Activated CD8-positive, alpha-beta memory T cell treated with anti-CD3 and anti-CD28 coated beads for 48 hours (primary cell): Measurements from ENCODE around the gene RAD23A.
A peak's percentile ranks its signal among the peaks of the same experiment; 100 is the strongest.
"Not testable (repeated sequence)": the region's sequence is repeated elsewhere in the genome, so short reads cannot be mapped to it uniquely, and the experiment has no call there.

ENCODE experiments used
- DNase-seq, 3 experiments: peaks; one replicate each; pipeline ENCODE4 v3.0.0-alpha.2; 2020; ENCODE audit warnings: low read depth in 2 of 3, low spot score in 2 of 3

Gene RAD23A

DNA sequence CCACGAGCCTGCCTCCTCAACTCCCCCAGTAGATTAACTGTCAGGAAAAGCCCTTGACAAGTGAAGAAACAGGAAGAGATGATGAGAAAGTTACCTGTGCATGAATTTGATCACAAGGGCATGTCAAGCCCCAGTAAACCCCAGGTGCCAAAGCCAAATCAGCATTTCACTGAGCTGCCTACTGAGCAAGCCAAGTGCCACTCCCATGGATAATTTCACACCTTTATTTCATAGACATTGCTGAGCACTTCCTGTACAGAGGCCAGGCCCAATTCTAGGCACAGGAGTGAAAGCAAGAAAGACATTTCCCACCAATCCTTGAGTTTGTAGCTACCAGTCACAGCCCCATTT, 8.9 kb downstream of the RAD23A start:
- DNase-seq = no peak

DNA sequence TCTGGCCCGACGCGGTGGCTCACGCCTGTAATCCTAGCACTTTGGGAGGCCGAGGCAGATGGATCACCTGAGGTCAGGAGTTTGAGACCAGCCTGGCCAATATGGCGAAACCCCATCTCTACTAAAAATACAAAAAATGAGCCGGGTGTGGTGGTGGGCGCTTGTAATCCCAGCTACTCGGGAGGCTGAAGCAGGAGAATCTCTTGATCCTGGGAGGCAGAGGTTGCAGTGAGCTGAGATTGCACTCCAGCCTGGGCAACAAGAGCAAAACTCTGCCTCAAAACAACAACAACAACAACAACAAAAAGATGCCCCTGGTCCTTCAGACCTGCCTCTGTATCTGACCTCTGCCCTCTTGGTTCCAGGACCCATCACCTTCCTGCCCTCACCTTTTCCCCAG, 9.9 kb downstream of the RAD23A start:
- DNase-seq = not testable (repeated sequence)

DNA sequence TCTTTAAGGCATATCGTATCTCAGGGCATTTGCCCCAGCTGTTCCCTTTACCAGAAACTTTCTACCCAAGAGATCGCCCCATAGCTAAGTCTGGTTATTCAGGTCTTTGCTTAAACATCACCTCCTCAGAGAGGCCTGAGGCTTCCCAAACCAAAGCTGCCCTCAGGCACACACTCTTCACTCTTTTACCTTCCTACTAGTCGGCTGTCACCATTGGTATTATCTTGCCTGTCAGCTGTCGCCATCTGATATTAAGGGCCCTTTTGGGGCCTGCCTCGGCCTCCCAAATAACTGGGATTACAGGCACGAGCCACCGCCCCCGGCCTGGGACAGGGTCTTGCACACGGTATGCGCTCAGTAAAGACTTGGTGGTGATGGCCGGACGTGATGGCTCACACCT, 10.3 kb downstream of the RAD23A start:
- DNase-seq = no peak

DNA sequence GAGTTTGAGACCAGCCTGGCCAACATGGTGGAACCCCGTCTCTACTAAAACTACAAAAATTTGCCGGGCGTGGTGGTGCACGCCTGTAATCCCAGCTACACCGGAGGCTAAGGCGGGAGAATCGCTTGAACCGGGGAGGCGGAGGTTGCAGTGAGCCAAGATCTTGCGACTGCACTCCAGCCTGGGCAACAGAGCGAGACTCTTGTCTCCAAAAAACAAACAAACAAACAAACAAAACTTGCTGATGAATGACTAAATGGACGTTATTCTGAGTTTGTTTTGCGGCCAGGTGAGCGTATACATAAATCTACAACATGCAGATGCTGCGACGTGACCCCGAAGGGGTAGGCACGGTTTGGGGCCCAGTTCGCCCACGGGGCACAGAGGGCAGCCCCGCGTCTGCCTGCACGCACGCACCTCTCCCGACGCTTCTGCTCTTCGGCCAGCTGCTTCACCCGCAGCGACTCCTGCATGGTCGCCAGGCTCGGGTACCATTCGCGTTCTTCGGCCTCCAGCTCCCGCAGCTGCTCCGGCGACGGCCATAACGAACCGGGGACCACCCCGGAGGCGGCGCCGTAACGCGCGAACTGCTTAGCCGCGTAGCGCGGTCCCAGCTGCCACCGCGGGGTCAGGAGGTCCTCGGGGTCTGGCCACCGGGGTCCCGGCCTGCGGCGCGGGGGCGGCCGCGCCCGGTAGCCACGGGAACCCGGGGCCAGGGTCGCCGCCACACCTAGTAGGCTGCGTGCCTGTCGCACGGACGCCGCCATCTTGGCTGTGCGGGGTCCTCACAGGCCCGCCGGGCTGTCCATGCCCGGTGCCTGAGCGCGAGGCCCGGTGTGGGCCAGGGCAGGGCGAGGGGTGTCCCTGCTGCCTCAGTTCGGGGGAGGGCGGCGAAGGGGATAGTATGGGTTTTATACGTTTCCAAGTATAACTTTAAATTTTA, 11.1 kb downstream of the RAD23A start, which contains the start of gene GADD45GIP1:
Gene GADD45GIP1 (minus strand): TSS at position 778 of the 943 bp plus-strand sequence. CDS start 11 bp downstream, at position 767.
- DNase-seq = peak in 2 of 3 experiments; percentile 67 to 69

DNA sequence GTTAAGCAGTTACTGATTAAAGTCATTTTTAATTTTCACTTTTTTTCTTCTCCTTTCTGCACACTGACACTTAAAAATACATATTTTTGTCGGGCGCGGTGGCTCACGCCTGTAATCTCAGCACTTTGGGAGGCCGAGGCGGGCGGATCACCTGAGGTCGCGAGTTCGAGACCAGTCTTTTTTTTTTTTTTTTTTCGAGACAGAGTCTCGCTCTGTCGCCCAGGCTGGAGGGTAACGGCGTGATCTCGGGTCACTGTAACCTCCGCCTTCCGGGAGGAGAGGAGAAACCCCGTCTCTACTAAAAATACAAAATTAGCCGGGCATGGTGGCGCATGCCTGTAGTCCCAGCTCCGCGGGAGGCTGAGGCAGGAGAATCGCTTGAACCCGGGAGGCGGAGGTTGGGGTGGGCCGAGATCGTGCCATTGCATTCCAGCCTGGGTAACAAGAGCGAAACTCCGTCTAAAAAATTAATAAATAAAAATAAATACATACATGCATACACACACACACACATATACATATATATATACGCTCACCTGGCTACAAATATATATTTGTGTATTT, 11.8 kb downstream of the RAD23A start:
- DNase-seq = not testable (repeated sequence)

DNA sequence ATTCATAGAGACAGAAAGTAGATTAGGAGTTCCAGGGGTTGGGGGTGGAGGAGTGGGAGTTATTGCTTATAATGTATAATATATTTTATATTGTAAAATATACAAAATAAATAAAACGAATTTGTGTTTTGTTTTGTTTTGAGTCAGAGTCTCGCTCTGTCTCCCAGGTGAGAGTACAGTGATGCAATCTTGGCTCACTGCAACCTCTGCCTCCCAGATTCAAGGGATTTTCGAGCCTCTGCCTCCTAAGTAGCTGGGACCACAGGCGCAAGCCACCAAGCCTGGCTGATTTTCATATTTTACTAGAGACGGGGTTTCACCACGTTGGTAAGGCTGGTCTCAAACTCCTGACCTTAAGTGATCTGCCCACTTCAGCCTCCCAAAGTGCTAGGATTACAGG, 13.8 kb downstream of the RAD23A start:
- DNase-seq = no peak

DNA sequence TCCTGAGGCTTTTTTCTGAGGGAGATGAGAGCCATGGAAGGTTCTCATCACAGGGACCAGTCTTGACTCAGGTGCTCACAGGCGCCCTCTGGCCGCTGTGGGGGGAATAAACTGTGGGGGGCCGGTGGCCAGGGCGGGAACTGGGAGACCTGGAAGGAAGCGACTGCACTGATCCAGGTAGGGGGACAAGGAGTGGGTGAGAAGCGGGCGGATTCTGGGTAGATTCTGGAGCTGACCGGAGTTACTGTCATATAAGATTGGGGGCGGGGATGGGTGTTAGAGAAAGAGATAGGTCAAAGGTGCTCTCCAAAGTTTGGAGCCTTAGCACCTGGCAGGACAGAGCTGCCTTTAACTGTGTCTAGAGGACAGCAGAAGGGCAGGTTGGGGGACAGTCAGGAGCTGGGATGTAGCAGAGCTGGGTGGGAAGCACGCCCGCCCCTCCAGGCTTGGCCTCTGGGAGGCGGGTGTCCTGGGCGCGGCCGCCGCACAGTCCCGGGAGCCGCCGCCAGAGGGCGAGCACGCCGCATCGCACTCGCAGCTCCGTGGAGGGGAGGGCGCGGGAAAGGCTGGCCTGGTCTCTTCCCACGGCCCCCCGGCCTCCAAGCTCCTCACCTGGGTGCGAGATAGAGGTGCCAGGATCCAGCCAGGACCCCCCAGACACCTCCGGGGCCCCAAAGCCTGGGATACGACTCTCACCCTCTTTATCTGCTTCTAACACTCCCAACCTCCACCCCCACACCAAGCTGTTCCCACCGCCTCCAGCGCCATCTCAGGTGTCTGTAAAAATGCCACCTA, 19.6 kb downstream of the RAD23A start:
- peak; percentile 69 to 83 (median 71) for DNase-seq

DNA sequence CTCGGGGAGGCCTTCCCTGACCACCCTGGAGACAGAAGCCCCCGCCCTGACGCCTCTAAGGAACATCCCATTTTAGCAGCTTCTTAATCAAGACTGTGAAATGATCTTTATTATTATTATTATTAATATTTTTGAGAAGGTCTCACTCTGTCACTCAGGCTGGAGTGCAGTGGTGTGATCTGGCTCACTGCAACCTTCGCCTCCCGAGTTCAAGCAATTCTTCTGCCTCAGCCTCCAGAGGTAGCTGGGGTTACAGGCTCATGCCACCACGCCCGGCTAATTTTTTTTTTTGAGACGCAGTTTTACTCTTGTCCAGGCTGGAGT, 20.1 kb downstream of the RAD23A start:
- no peak for DNase-seq

DNA sequence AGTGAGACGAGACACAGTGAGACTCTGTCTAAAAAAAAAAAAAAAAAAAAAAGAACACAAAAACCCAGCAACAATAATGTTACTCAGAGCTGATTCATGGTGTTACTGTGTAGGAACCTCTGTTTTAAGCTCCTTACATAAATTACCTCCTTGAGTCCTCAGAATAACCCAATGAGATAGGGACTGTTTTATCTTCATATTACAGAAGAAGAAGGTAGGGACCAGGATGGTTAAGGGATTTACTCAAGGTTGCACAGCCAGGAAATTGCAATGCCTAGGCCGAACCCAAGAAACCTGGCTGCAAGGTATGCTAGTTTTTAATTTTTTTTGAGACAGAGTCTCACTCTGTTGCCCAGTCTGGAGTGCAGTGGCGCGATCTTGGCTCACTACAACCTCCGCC, 22.2 kb downstream of the RAD23A start:
- DNase-seq = no peak

DNA sequence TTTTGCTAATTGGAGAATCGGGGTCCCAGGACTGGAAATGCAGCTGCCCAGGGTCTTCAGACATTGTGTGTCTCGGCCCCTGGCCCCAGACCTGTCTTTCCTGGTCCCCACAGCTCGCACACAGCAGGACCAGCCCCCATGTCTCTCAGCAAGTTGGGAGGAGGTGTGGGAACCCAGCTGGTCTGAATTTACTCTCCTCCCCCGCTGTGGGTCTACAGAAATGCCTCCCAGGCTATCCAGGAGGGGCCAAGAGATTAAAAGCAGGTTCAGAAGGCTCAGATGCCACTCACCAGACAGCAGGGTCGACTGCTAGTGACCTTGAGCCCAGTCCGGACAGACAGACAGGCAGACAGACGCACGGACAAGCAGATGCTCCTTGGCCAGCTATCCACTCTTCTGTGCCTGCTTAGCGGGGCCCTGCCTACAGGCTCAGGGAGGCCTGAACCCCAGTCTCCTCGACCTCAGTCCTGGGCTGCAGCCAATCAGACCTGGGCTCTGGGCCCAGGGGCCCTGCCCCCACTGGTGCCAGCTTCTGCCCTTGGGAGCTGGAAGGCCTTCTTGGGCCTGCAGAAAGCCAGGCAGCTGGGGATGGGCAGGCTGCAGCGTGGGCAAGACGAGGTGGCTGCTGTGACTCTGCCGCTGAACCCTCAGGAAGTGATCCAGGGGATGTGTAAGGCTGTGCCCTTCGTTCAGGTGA, 23.8 kb downstream of the RAD23A start, which contains the start of gene DAND5:
Gene DAND5 (plus strand): TSS at position 285 of the 697 bp plus-strand sequence. CDS start 85 bp downstream, at position 370.
- no peak for DNase-seq

DNA sequence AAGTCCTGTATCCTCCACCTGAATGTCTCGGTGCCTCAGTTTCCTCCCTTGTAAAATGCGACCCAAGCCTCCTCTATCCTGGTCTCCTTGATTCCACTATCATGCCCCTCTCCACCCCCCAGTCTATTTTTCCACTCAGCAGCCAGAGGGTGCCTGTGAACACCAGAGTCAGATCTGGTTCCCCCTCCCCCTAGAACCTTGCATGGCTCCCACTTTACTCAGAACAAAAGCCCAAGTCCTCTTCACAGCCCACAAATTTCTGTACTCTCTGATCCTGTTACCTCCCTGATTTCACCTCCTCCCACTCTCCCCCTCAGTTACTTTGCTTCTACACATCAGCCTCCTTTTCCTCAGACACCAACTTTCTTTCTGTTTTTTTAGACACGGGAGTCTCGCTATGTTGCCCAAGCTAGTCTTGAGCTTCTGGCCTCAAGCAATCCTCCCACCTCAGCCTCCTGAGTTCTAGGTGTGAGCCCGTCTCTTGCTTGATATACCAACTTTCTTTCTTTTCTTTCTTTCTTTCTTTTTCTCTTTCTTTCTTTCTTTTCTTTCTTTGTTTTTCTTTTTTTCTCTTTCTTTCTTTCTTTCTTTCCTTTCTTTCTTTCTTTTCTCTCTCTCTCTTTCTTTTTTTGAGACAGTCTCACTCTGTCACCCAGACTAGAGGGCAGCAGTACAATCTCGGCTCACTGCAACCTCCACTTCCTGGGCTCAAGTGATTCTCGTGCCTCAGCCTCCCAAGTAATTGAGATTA, 24.6 kb downstream of the RAD23A start:
- DNase-seq = no peak

DNA sequence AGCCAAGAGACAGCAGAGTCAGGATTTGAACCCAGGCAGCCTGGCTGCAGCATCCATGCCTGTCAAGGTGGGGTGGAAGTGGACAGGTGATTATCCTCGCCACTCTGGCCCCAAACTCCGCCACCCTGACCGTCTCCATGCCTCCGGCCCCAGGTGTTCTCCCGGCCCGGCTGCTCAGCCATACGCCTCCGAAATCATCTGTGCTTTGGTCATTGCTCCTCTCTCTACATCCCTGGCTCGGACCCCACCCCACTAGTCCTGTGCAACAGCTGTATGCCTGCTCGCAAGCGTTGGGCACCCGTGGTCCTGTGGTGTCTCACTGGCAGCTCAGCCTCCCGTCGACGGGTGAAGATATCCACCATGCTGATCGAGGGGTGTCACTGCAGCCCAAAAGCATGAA, 27.6 kb downstream of the RAD23A start:
- no peak for DNase-seq

DNA sequence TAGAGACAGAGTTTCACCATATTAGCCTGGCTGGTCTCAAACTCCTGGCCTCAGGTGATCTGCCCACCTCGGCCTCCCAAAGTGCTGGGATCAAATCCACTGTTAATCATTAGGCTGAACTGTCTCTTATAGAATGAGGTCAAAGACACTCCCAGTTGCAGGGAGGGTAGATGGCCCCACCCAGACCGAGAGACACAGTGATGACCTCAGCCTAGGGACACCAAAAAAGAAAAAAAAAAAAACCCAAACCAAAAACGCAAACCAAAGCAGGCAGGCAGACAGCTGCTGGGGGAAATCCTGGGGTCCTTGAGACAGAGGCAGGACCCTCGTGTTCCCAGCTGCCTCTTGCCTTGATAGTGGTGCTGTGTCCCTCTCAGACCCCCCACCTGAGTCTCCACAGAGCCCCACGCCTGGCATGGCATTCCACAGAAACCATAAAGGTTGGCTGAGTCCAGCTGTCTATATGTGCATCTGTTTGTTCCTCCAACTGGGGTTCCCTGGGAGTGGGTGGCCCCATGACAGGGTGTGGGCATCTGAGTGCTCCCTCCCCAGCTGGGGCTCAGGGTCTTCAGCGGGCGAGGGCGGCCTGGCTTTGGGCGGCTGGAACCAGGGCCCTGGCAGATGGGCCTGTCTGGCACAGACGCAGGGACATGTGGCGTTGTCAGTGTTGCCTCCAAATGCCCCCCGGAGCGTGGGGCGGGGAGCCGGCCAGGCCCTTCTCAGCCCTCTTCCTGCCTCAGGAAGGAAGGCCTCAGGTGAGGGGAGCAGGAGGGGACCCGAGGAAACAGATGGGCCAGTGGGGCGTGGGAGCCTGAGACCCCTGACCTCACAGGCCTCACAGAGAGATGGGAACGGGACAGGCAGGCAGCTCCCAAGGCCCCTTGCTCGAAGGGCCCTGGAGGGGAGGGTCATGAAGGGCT, 28.9 kb downstream of the RAD23A start:
- DNase-seq = no peak

DNA sequence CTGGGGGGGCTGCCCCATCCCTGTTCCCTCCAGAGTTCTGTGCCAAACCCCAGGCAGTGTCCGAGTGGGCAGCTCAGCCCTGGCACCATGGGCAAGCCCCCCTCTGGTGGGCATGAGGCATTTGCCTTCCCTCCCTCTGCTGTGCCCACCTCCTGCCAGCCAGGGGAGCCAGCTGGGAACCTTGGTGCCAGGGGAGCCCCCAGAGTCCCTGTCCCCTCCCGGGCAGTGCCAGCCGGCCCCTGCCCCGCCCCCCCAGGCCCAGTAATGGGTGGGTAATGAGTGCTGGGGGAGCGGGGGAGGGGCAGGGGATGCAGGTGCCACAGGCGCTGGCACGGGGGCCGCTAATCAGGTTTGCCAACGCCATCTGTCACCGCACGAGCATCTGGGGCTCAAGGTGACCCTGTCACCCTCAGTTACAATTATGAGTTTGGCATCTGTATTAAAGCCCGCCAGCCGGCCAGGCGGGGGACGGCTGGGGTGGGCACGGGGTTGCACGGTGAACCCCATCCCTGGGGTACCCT, 29.6 kb downstream of the RAD23A start:
- DNase-seq = no peak

DNA sequence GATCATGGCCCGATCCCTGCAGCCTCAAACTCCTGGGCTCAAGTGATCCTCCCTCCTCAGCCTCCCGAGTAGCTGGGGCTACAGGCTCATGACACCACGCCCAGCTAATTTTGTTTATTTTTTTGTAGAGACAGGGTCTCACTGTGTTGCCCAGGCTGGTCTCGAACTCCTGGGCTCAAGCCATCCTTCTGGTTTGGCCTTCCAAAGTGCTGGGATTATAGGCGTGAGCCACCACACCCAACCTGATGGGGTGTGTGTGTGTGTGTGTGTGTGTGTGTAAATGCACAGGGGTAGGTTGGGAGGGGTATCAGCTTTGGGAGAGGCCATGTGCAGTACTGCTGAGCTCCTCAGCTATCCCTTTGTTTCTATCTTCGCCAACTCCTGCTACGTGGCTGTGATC, 30.4 kb downstream of the RAD23A start:
- DNase-seq = not testable (repeated sequence)

DNA sequence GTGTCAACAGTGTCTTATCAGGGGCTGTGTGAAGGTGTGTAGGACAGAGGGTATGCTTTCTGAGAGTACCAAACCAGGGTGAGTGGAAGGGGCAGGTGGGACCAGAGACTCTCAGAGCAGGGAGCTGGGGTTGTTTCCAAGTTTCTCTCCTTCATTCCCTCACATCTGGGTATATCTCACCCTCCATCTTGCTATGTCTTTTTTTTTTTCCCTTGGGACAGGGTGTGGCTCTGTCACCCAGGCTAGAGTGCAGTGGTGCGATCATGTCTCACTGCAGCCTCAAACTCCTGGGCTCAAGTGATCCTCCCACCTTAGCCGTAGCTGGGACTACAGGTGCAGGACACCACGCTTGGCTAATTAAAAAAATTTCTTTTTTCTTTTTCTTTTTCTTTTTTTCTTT, 34.3 kb downstream of the RAD23A start:
- DNase-seq = no peak

DNA sequence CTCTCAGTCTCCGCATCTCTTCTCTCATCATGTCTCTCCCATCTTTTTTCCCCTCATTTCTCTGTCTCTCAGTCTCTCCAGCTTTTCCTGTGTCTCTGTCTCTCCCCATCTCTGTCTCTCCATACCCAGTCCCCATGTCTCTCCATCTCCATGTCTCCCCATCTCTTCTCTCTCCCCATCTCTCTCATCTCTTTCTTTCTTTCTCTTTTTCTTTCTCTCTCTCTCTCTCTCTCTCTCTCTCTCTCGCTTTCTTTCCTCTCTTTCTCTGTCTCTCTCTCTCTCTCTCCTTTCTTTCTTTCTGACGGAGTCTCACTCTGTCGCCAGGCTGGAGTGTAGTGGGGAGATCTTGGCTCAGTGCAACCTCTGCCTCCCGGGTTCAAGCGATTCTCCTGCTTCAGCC, 37.0 kb downstream of the RAD23A start:
- DNase-seq = no peak

DNA sequence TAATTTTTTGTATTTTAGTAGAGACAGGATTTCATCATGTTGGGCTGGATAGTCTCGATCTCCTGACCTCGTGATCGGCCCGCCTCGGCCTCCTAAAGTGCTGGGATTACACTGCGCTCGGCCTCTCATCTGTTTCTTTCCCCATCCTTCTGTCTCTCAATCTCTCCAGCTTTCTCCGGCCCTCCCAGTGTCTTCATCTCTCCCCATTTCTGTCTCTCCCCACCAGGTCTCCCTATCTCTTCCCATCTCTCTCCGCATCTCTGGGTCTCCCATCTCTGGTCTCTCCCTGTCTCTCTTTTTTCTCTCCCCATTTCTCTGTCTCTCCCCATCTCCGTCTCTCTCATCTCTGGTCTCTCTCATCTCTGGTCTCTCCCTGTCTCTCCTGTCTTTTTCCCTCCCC, 37.4 kb downstream of the RAD23A start:
- DNase-seq = no peak

DNA sequence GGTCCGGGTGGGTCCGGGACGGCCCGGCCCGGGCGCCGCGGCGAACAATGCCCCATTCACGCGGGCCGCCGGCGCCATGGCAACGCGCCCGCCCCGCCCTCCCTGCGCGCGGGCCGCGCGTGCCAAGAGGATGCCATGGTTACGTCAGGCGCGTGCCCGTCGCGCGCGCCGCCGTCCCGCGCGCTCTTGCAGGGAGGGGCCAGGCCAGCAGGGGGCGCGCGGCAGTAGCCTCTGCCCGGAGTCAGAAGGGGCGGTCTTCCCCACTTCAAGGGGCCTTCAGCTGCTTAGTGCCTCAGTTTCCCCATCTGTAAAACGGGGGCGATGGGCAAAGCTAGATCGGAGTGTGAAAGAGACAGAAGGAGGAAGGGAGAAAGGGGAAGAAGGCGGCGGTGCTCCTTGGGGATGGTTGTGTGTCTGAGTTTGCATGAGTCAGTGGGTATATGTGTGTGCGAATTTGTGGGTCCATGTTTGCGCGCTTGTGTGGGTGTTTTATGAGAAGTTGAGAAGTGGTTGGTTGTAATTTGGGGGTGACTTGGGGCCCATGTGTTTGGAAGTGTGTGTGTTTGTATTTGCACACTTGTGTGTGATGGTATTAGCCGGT, 38.0 kb downstream of the RAD23A start:
- peak; percentile 68 to 89 (median 85) for DNase-seq
